PC-3 (cell line): Measurements from ENCODE around the gene SCAI. TPM values are rescaled to one million over a fixed set of nuclear protein-coding genes. Genes with fewer than 3 reads are reported as not detected.
A peak's percentile ranks its signal among the peaks of the same experiment; 100 is the strongest.

Source experiments
- ATAC-seq: fragments of 200-7000 bp; cut with Tn5 transposase; 2 replicates; pipeline ENCODE4 v1.9.1; 2020; ENCODE audit warnings: mild to moderate bottlenecking, moderate library complexity
- BruUV-seq: library from RNA; stranded (reverse); fragments of 400-500 nt; replicated peaks from 2 replicates; lab custom pipeline; 2021; lab: Mats Ljungman, UMichigan
- CTCF ChIA-PET: fragments of 300-600 bp; sonication (Branson Sonifier 250); formaldehyde crosslinking; loops from one replicate; lab custom pipeline; 2022; ENCODE audit warnings: antibody characterized with exemption; lab: Charles Lee
- POLR2A ChIA-PET: fragments of 300-600 bp; sonication (Branson Sonifier 250); formaldehyde crosslinking; loops from one replicate; lab custom pipeline; 2022; ENCODE audit warnings: antibody characterized with exemption; ENCODE audit not compliant: unreplicated experiment; lab: Charles Lee
- DNase-seq: peaks from one replicate; pipeline ENCODE4 v3.0.0-alpha.2; 2015
- H2AFZ ChIP-seq: fragments of 300-600 bp; sonication (generic); 2 replicates; pipeline ENCODE4 v1.6.0; 2016; ENCODE audit warnings: antibody characterized with exemption, low read length
- H3F3A ChIP-seq: fragments of 300-600 bp; sonication (generic); one replicate; pipeline ENCODE4 v1.6.0; 2017; ENCODE audit warnings: antibody characterized with exemption, low read length, control low read depth, mild to moderate bottlenecking; ENCODE audit not compliant: unreplicated experiment
- H3K27ac ChIP-seq: fragments of 300-600 bp; sonication (generic); 2 replicates; pipeline ENCODE4 v1.5.1; 2016; ENCODE audit warnings: mild to moderate bottlenecking, low read length
- H3K27me3 ChIP-seq: fragments of 300-600 bp; sonication (generic); 2 replicates; pipeline ENCODE4 v1.6.1; 2016; ENCODE audit warnings: low read length, mixed read lengths
- H3K36me3 ChIP-seq: fragments of 300-600 bp; sonication (generic); 2 replicates; pipeline ENCODE4 v1.6.1; 2016; ENCODE audit warnings: low read depth, mixed run types, low read length, mixed read lengths
- H3K4me1 ChIP-seq: fragments of 300-600 bp; sonication (generic); 2 replicates; pipeline ENCODE4 v1.5.1; 2016; ENCODE audit warnings: low read length; ENCODE audit not compliant: insufficient read depth
- H3K4me2 ChIP-seq: fragments of 300-600 bp; sonication (generic); 2 replicates; pipeline ENCODE4 v1.6.0; 2016; ENCODE audit warnings: low read length
- H3K4me3 ChIP-seq: fragments of 300-600 bp; sonication (generic); 2 replicates; pipeline ENCODE4 v1.5.1; 2016; ENCODE audit warnings: mild to moderate bottlenecking, low read length, mixed read lengths
- H3K79me2 ChIP-seq: fragments of 300-600 bp; sonication (generic); 2 replicates; pipeline ENCODE4 v1.6.1; 2017; ENCODE audit warnings: low read length, mixed read lengths
- H3K9ac ChIP-seq: fragments of 300-600 bp; sonication (generic); 2 replicates; pipeline ENCODE4 v1.6.0; 2016; ENCODE audit warnings: mild to moderate bottlenecking, low read length
- H3K9me2 ChIP-seq: fragments of 300-600 bp; sonication (generic); replicated peaks from 2 replicates; pipeline ENCODE4 v1.6.1; 2016; ENCODE audit warnings: mixed run types, low read length, mixed read lengths
- H3K9me3 ChIP-seq: fragments of 300-600 bp; sonication (generic); 2 replicates; pipeline ENCODE4 v1.6.1; 2016; ENCODE audit warnings: low read length, mixed read lengths
- H4K20me1 ChIP-seq: fragments of 300-600 bp; sonication (generic); 2 replicates; pipeline ENCODE4 v1.6.1; 2016; ENCODE audit warnings: low read length, mixed read lengths
- CTCF ChIP-seq: fragments of 300-600 bp; sonication (generic); conservative IDR thresholded peaks from 2 replicates; pipeline ENCODE4 v1.5.1; 2017; ENCODE audit warnings: antibody characterized with exemption, low read depth, mild to moderate bottlenecking, low read length
- EZH2 ChIP-seq: fragments of 300-600 bp; sonication (generic); IDR thresholded peaks from one replicate; pipeline ENCODE4 v1.6.1; 2017; ENCODE audit warnings: antibody characterized with exemption, mild to moderate bottlenecking, low read length; ENCODE audit not compliant: unreplicated experiment
- EZH2phosphoT487 ChIP-seq: fragments of 300-600 bp; sonication (generic); IDR thresholded peaks from 2 replicates; pipeline ENCODE4 v1.6.1; 2018; ENCODE audit warnings: mild to moderate bottlenecking, antibody characterized with exemption, low read length, borderline replicate concordance
- intact Hi-C: fragments of 100-400 bp; cut with micrococcal nuclease; formaldehyde crosslinking; loops from 2 replicates; pipeline ENCODE4 v1.9.0; 2023
- total RNA-seq: library from RNA; depleted of rRNA; stranded (reverse); fragments of >200 nt; gene quantifications from 2 replicates; pipeline ENCODE4 v1.2.3, GENCODE V29; 2014

The SCAI gene
- total RNA-seq, 1 experiment from 2014 or later = 5.2 TPM

DNA sequence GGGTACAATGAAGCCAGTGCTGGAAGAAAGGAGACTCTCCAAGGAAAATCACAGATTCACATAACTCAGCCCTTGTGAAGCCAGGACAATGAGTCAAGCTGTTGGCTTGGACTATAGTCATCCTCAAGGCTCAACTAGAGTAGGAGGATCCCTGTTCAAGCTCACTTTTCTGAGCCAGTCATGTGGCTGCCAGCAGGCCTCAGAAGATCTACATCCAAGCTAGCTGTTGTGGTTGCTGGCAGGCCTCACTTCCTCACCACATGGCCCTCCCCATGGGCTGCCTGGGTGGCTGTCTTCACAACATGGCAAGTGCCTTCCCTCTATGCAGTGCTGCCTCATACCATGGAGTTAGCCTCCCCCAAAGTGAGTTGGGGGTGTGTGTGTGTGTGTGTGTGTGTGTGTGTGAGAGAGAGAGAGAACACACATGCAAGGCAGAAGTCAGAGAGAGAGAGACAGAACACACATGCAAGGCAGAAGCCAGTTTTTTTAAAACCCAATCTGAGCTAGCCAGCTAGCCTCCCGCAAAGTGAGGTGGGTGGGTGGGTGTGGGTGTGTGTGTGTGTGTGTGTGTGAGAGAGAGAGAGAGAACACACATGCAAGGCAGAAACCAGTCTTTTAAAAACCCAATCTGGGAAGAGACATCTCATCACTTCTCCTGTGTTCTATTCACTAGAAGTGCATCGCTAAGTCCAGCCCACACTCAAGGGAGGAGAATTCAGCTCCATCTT, 17.1 kb downstream of the SCAI start:
- DNase-seq (peak; percentile 69), ATAC-seq (peak; percentile 81)
- CTCF ChIA-PET = no interaction called here
- H3K79me2 ChIP-seq = no peaks in the 10 kb centered on the region
- no peak overlapping the region for H3K4me2 ChIP-seq
- H3F3A ChIP-seq = no peaks in the 10 kb centered on the region
- H3K9ac ChIP-seq = no peak overlapping the region
- peak overlapping the region; percentile 16; the same call in 1 of the 2 replicates for H3K27ac ChIP-seq
- no peaks in the 10 kb centered on the region for H3K36me3 ChIP-seq
- no TSS peak for BruUV-seq
- H3K27me3 ChIP-seq = no peaks in the 10 kb centered on the region
- 0 out of 2 replicates have a peak, but pooled peaks cover 2% of the 10 kb centered on the region for H3K4me1 ChIP-seq
- no peak overlapping the region for H3K4me3 ChIP-seq
- POLR2A ChIA-PET = interaction anchor here (0.6 kb wide), 1 partner anchor 250 kb away, joined by 4 read pairs; no protein-coding TSS in a partner anchor
- intact Hi-C loops = no loop called here
- no peak overlapping the region for H2AFZ ChIP-seq
- TF ChIP-seq EZH2phosphoT487 = no peak
- TF ChIP-seq EZH2 = no peak
- TF ChIP-seq CTCF = no peak
- H3K9me2 ChIP-seq = no peaks in the 10 kb centered on the region
- H3K9me3 ChIP-seq = no peaks in the 10 kb centered on the region
- no peaks in the 10 kb centered on the region; the same call in 1 of the 2 replicates for H4K20me1 ChIP-seq

DNA sequence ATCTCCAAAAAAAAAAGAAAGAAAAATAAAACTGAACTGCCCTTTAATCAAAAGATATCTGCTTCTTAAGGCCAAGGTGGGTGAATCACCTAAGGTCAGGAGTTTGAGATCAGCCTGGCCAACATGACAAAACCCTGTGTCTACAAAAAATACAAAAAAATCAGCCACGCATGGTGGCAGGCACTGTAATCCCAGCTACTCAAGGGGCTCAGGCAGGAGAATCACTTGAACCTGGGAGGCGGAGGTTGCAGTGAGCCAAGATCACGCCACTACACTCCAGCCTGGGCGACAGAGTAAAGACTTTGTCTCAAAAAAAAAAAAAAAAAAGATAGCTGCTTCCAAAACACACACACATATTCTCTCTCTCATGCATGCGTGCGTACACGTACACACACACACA, 17.8 kb downstream of the SCAI start:
- DNase-seq = no peak
- Histone ChIP-seq H3K4me2 (no peak overlapping the region), H3K4me1 (0 out of 2 replicates have a peak, but pooled peaks cover 6% of the 10 kb centered on the region), H3K27me3 (no peaks in the 10 kb centered on the region), H3K4me3 (no peak overlapping the region), H3K9ac (no peak overlapping the region), H3K79me2 (no peaks in the 10 kb centered on the region), H3K36me3 (no peaks in the 10 kb centered on the region), H3K27ac (no peak overlapping the region), H2AFZ (no peak overlapping the region), H4K20me1 (no peaks in the 10 kb centered on the region; the same call in 1 of the 2 replicates), H3K9me2 (no peaks in the 10 kb centered on the region), H3F3A (no peaks in the 10 kb centered on the region), H3K9me3 (no peaks in the 10 kb centered on the region)
- ChIA-PET POLR2A (no interaction called here), CTCF (no interaction called here)
- BruUV-seq = no TSS peak
- intact Hi-C loops = no loop called here
- no peak for ATAC-seq
- TF ChIP-seq EZH2 = no peak
- TF ChIP-seq CTCF = no peak
- no peak for TF ChIP-seq EZH2phosphoT487

DNA sequence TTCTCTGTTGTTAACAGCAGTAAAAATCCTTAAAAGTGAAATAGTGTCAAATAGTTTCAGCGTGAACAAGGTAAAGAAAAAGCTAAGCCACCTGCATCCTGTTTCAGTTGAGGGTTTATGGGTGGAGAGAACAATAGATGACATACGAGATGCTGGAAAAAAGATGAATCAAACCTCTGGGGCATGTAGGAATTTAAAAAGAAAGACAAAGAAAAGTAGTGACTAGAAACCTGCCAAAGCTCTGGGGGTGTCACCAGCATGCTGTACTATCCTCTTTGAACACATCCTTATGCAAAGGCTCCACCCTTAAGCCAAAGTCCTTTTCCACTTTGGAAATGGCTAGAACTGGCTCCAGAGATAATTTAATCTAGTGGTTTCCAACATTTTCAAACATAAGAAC, 22.2 kb downstream of the SCAI start:
- POLR2A ChIA-PET = no interaction called here
- Histone ChIP-seq H3K4me3 (no peak overlapping the region), H3K9me3 (no peaks in the 10 kb centered on the region), H3K27me3 (no peaks in the 10 kb centered on the region), H3K36me3 (no peaks in the 10 kb centered on the region), H2AFZ (no peak overlapping the region), H3K9me2 (no peaks in the 10 kb centered on the region), H4K20me1 (no peaks in the 10 kb centered on the region), H3K79me2 (no peaks in the 10 kb centered on the region), H3F3A (no peaks in the 10 kb centered on the region), H3K9ac (no peak overlapping the region), H3K4me2 (no peak overlapping the region), H3K27ac (no peak overlapping the region), H3K4me1 (0 out of 2 replicates have a peak, but pooled peaks cover 6% of the 10 kb centered on the region)
- BruUV-seq = no TSS peak
- CTCF ChIA-PET = no interaction called here
- no peak for TF ChIP-seq EZH2phosphoT487
- no peak for TF ChIP-seq EZH2
- no peak for TF ChIP-seq CTCF
- DNase-seq (peak; percentile 38), ATAC-seq (peak; percentile 37)
- intact Hi-C loops = no loop called here
